Testis (tissue), 2 donors: ENCODE results near the gene MEIOB.

Experiments
- POLR2A ChIP-seq: fragments of 450-650 bp; IDR thresholded peaks from one replicate; pipeline ENCODE4 v1.6.1; 2017; ENCODE audit warnings: antibody characterized with exemption, mild to moderate bottlenecking, moderate library complexity
- TF ChIP-seq, protein P1 (sequence below), 3 experiments: fragments of 450-650 bp in 2 of 3; fragments of 200-600 bp in 1 of 3; sonication (generic) in 1 of 3; IDR thresholded peaks; one replicate each; pipeline ENCODE4 v1.5.1; 2016 to 2019; ENCODE audit warnings: antibody characterized with exemption in 3 of 3, mild to moderate bottlenecking in 2 of 3, moderate library complexity in 1 of 3

DNA sequence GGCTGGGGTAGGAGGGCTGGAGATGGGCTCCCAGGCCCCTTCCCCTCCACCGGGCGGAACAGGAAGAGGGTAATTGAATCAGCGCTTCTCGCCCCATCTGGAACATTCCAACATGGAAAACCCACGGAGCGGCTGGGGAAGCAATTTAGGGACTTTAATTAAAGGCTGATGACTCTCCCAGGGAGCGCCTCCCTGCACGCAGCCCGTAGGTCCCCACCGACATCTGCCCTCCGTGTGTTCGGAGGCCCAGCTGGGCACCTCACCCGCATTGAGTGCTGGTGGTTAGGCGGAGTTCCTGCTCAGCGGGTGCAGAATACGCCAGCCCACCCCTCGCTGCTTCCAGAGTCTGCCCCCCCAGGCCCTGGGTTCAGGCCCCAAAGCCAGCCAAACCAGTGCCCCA lies 36.2 kb upstream of the MEIOB start:
- no peak for TF ChIP-seq POLR2A
- TF ChIP-seq, protein P1, sequence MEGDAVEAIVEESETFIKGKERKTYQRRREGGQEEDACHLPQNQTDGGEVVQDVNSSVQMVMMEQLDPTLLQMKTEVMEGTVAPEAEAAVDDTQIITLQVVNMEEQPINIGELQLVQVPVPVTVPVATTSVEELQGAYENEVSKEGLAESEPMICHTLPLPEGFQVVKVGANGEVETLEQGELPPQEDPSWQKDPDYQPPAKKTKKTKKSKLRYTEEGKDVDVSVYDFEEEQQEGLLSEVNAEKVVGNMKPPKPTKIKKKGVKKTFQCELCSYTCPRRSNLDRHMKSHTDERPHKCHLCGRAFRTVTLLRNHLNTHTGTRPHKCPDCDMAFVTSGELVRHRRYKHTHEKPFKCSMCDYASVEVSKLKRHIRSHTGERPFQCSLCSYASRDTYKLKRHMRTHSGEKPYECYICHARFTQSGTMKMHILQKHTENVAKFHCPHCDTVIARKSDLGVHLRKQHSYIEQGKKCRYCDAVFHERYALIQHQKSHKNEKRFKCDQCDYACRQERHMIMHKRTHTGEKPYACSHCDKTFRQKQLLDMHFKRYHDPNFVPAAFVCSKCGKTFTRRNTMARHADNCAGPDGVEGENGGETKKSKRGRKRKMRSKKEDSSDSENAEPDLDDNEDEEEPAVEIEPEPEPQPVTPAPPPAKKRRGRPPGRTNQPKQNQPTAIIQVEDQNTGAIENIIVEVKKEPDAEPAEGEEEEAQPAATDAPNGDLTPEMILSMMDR (IDR thresholded peaks at IDR 0.05): no peak
